OCI-LY7 (cell line): ENCODE measurements around the gene ARHGAP24.

Experiments
- EZH2phosphoT487 ChIP-seq: fragments of 200-600 bp; sonication (generic); IDR thresholded peaks from 2 replicates; pipeline ENCODE4 v1.6.1; 2018; ENCODE audit warnings: low read depth, borderline replicate concordance, mild to moderate bottlenecking, mixed run types, antibody characterized with exemption, low read length, moderate library complexity, mixed read lengths
- TF ChIP-seq, protein P1 (sequence below): fragments of 200-600 bp; sonication (generic); conservative IDR thresholded peaks from 2 replicates; pipeline ENCODE4 v1.5.1; 2014; ENCODE audit warnings: mild to moderate bottlenecking, antibody characterized with exemption, low read length, moderate library complexity, mixed read lengths

DNA sequence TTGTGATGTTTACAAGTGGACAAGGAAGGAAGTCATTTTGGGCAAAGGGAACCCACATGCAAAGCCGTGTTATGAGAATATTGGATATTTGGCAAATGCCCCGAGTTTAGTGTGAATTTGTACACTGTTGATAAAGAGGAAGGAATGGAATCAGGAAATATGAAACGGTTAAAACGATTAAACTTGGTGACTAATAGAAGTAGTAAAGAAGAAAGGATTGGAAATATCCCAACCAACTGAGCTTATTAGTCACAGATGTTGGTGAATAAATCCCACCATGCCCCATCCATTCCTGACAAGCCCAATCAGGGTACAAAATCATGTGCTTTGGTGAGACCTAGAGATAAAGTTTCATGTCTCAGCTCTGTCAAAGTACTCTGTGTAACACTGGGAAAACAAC lies 22.0 kb downstream of the ARHGAP24 start:
- TF ChIP-seq, protein P1, sequence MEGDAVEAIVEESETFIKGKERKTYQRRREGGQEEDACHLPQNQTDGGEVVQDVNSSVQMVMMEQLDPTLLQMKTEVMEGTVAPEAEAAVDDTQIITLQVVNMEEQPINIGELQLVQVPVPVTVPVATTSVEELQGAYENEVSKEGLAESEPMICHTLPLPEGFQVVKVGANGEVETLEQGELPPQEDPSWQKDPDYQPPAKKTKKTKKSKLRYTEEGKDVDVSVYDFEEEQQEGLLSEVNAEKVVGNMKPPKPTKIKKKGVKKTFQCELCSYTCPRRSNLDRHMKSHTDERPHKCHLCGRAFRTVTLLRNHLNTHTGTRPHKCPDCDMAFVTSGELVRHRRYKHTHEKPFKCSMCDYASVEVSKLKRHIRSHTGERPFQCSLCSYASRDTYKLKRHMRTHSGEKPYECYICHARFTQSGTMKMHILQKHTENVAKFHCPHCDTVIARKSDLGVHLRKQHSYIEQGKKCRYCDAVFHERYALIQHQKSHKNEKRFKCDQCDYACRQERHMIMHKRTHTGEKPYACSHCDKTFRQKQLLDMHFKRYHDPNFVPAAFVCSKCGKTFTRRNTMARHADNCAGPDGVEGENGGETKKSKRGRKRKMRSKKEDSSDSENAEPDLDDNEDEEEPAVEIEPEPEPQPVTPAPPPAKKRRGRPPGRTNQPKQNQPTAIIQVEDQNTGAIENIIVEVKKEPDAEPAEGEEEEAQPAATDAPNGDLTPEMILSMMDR: no peak
- no peak for TF ChIP-seq EZH2phosphoT487
